Peyer's patch (tissue), 4 donors: Measurements from ENCODE around the gene KCNQ1.

Experiments
- POLR2A ChIP-seq, 2 donors: fragments of 450-650 bp; IDR thresholded peaks; one replicate each; pipeline ENCODE4 v1.5.1; 2017; ENCODE audit warnings: antibody characterized with exemption in 2 of 2, mild to moderate bottlenecking in 2 of 2, moderate library complexity in 2 of 2
- TF ChIP-seq, protein P1 (sequence below), 6 experiments: fragments of 450-650 bp in 4 of 6; fragments of 200-600 bp in 2 of 6; sonication (generic) in 1 of 6; IDR thresholded peaks; one replicate each; pipeline ENCODE4 v1.5.1; 2017 to 2019; ENCODE audit warnings: antibody characterized with exemption in 6 of 6, mild to moderate bottlenecking in 3 of 6, moderate library complexity in 1 of 6

GRCh38 chr11:2571598-2572281 is 126.9 kb downstream of the KCNQ1 start:
- TF ChIP-seq POLR2A (IDR thresholded peaks at IDR 0.05), result no peak
- TF ChIP-seq, protein P1, sequence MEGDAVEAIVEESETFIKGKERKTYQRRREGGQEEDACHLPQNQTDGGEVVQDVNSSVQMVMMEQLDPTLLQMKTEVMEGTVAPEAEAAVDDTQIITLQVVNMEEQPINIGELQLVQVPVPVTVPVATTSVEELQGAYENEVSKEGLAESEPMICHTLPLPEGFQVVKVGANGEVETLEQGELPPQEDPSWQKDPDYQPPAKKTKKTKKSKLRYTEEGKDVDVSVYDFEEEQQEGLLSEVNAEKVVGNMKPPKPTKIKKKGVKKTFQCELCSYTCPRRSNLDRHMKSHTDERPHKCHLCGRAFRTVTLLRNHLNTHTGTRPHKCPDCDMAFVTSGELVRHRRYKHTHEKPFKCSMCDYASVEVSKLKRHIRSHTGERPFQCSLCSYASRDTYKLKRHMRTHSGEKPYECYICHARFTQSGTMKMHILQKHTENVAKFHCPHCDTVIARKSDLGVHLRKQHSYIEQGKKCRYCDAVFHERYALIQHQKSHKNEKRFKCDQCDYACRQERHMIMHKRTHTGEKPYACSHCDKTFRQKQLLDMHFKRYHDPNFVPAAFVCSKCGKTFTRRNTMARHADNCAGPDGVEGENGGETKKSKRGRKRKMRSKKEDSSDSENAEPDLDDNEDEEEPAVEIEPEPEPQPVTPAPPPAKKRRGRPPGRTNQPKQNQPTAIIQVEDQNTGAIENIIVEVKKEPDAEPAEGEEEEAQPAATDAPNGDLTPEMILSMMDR (IDR thresholded peaks at IDR 0.05), result no peak
